Left renal cortex interstitium (tissue), 4 donors: ENCODE results near the gene GFRA1. TPM values are rescaled to one million over a fixed set of nuclear protein-coding genes. Genes with fewer than 3 reads are reported as not detected.
A peak's percentile ranks its signal among the peaks of the same experiment; 100 is the strongest.

Experiments
- DNase-seq, 4 donors: peaks; one replicate each; pipeline ENCODE4 v3.0.0-alpha.2; 2013; ENCODE audit warnings: low read depth in 4 of 4, low spot score in 2 of 4, missing footprints in 1 of 4
- polyA plus RNA-seq, 4 donors: library from polyadenylated mRNA; unstranded; fragments of 120-200 nt; gene quantifications; one replicate each; pipeline ENCODE4 v1.2.1, GENCODE V29; 2013; ENCODE audit not compliant: insufficient read length in 4 of 4

GFRA1 gene
- polyA plus RNA-seq, 4 donors = 21.4 to 28.3 (median 24.0) TPM

DNA sequence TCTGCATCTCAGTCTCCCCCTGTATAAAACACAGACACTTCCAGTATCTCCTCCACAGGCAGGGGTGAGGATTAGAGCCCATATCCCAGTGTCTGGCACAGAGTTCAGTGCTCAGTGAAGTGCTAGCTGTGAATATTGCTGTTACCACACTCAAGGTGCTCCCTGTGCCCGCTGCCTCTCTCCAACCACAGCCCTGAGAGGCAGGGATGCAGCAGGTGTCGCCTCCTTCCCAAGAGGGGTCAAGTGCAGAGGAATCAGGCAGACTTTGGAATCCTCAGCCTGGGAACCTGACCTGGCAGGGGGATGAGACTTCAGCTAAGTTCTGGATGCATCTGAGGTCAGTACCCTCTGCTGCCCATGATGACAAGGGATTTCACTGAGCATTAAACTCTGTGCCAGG lies 163.1 kb downstream of the GFRA1 start:
- no peak for DNase-seq

DNA sequence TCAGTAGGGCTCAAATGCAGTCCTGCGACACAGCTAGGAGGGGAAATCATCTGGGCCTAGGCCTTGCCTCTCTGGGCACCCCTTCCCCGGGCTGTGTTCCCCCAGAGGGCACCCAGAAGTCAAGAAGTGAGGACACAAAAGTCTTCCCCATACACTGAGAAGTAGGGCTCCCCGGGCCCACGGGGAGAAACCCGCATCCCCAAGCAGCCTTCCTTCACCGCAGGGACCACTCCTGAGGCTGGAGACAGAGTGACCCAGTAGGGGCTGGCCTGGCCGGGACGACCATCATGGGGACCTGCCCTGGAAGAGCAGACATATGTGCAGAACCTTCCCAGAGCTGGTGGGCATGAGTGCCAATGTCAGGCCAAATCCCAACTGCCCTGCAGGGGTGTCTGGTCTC lies 163.5 kb downstream of the GFRA1 start:
- no peak for DNase-seq

DNA sequence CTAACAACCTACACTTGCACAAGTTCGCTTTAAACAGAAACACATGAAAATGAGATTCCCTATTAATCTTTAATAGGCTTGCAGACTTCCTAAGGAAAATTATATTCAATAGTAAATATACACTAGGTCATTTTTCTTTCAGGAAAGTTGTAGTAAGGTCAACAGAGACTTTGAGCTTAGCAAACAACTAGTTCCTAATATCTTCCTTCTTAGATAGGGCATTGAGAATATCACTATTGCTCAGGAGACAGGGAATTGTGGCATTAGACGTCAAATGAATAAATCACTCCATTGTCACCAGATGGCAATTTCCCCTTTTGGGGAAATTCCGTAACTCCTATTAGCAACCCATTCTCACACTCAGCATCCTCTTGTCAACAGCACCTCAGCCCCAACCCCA lies 164.9 kb downstream of the GFRA1 start:
- no peak for DNase-seq

DNA sequence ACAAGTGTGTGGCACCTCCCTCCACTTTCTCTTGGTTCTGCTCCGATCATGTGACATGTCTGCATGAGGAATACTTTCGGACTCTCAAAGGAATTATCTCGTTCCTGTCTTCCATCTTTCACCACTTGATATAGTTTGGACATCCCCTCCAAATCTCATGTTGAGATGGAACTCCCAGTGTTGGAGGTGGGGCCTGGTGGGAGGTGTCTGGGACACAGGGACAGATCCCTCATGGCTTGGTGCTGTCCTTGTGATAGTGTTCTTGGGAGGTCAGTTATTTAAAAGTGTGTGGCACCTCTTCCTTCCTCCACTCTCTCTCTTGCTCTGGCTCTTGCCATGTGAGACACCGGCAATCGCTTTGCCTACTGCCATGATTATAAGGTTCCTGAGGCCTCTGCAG lies 166.4 kb downstream of the GFRA1 start:
- no peak for DNase-seq

DNA sequence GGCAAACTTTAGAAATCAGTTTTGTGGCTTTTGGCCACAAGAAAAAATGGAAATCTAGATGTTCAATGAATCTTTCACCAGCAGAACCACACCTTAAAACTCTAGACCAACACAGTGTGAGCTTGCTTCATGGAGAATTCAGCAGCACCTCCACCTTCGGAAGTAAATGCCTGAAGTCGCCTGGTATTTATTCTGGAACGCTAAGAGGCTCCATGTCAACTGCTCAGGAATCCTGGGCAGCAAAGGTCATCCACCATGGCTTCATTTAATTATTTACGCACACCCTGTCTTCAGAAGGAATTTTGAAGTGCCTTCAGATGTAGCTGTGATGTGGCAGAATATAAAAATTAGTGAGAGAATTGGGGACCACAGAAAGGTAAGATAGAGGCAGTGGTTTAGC lies 167.7 kb downstream of the GFRA1 start:
- DNase-seq = no peak

DNA sequence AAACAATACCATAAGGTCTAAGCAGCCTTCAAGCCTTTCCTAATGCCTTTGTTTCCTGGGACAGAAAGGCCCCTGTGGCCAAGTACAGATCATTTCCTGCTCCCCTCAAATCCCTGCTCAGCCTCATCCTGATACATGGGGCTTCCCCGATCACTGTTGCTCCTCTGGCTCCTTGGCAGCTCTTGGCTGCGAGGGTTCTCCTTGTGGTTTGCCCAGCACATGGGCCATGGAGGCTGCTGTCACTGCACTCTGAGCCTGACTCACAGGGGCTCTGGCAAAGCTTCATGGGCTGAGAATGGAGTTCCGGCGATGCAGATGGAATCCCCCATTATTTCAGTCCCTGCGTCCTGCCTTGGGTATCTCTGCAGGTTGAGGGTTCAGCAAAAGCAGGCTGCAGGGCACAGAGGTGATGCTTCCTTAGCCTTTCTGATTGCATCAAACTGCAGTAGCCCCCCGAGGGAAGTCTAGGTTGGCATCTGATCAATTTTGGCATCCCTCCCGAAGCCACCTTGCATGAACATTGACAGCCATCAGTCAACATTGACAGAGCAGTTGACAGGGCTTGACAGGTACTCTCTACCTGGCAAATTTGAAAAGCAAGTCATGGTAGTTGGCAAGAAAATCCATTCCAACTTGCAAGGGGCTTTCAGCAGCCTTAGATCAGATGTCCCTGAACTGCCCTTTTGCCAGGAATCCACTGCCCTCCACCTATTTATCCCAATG lies 168.6 kb downstream of the GFRA1 start:
- DNase-seq = no peak

DNA sequence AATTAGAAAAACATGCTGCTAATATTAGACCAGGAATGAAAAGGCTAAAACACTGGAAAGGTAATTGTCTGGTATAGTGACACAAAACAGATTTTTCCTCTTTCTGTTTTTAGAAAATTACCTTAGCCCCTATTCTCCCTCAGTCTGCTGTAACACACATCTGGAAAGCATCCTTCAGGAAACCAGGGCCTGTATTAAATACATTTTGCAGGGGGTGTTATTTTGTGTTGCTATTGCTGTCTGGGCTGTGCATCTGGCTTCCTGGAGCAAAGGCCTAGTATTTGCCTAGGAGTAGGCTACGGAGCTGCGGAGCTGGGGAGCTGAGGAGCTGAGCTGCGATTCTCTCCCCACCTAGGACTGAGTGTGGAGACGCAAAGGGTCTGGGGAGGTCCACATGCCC lies 169.3 kb downstream of the GFRA1 start:
- DNase-seq = no peak

DNA sequence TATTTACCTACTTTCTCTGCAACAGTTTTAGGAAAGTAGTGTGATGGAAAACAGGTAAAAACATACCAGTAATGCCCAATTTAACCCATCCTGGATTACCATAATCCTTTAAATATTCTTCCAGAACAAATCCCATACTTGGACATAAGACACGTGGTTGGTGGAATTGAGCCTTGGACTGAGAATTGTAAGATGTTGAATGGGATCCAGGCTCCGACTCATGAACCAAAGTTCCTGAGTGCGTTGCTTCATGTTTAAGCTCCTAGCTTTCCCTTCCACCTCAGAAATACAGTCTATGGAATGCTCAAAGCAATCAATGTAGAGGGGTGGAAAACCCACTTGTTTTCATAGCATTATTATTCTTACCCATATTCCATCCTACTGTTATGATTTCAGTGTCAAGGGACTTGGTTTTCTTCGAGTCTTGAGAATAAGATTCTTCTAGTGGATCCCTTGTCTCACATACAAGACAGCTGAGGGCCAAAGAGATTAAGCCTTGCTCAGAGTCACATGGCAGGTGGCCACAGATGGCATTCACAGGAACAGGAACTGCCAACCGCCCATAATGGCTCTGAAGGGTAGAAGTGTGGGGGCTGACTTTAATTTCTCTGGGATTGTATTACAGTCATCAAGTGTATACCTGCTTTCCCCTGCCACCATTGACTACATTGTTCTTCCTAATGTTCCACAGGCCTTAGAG lies 171.2 kb downstream of the GFRA1 start:
- no peak for DNase-seq

DNA sequence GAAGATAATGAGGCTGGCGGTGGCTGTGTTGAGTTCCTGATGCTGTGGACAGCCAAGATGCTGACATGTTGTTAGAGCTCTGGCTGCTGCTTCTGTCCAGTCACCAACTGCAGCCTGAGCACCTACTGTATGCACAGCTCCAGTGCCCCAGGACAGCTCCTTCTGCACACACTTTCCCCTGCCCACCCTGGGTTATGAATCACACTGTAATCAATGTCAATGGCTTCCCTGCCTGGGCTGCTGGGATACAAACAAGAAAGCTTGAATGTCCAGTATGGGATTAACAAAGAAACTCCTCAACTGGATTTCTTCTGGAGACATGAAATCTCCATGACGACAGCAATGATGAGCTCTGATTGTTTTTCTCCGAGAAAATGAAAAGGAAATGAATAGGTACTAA lies 172.0 kb downstream of the GFRA1 start:
- no peak for DNase-seq

DNA sequence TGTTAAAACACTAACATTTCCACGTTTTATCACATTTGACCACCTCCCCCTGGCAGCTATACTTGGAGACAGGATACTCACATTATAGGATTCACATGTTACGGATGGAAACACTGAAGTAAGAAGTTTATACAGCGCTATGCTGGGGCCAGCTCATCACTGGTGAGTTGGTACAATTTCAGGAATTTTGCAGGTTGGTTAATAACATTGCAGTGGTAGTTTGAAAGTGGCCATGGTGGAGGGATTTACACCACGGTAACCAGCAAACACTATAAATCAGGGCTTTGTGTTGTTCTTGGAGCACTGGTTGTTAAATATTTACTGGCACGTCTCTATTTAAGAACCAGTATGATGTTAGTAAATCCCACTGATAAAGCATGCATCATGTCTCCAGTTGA lies 174.0 kb downstream of the GFRA1 start:
- no peak for DNase-seq

DNA sequence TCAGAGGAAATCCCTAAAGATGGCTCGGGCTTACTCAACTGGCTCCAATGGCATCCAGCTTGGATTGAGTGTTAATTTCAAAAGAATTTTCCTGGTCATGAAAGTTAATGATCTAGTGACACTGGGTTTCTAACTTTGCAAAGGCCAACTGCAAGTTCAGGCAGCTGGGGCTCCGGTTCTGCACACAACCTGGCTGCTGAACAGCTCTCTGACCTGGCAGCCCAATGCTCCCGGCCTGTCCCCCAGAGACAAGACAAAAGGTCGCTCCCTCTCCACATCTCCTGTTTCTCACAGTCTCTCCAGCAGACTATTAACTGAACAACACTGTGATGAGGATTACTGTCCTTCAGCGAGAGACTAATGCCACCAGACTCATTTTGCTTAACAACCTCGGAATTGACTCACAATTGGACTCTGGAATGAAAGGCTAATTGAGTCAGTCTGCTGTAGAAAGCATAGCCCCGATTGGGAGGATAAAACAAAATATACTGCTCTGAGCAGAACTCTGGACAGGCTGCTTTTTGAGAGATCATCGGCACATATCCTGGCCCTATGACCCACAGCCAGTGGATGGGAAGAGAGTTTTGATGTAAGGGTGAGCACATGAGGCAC lies 174.5 kb downstream of the GFRA1 start:
- peak in 1 of 4 donors; percentile 57 for DNase-seq

DNA sequence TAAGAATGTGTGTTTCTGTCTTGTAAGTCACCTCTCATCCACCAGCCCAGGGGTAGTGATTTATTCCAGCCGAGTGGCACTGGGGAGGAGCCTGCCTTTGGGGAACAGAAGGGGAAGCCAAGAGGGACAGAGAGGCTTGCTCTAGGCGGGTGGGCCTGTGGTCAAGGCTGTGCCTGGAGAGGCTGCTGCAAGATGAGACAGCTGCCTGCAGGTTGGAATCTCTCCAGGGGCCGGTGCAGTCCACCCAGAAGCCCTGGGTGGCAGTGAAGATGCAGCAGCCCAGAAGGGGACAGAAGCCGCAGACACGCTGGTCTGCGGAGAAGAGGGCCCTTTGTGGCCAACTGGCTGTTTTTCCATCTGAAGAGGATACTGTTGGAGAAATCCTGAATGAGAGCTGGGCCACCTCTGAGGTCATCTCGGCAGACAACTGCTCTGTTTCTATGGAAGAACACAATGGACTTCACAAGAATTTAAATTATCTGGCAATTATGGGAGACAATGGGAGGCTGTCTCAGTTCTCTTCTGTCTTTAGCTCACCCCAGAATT lies 175.7 kb downstream of the GFRA1 start:
- DNase-seq = no peak

DNA sequence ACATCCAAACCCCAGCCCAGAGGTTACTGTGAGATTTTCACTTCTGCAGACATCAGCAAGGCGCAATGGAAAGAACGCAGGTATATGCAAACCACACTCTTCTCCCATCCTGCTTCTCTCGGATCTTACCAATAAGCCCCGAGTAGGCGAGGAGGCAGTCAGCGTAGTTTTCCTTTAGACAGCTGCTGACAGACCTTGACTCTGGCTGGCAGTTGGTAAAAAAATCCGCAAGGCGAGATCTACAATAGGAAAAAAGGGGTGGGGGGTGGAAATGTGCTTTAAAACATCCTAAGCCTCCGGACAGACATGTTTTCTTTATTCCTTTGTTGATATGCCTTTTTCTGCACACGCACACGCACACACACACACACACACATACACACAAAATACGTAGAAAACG lies 176.5 kb downstream of the GFRA1 start:
- no peak for DNase-seq

DNA sequence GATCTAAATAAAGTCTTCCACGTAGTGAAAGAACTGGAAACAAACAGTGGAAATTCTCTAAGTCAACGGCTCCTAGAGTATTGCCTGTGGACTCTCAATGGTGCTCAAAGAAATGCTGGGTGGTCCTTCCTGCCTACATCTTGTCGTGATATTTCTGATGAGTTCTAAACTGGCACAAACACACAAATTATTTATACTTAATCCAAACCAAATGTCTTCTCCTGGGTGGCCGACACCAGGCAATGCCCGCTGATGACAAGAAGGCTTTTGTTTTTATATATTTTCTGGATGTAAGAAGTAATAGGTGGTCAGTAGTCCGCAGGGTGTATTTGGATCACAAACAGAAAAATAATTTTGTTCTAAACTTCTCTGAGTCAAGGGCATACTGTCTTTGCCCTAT lies 178.7 kb downstream of the GFRA1 start:
- DNase-seq = no peak

DNA sequence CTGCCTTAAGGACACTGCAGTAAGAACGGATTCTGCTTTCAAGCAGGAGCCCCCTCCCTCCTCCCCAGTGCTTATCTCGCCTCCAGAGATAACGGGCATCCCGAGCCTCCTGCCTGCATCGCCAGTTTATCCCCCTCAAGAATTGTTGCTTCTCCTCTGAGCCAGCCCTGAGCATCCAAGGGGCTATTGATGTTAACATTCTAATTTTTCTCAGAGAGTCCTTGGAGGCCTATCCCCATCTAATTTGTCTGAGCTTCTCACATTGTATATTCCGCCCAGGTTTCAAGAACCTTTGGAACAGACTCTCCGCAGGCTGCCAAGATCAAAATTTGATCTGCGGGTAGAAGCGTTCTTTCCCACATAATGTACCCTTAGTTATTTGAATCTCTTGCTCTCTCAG lies 180.0 kb downstream of the GFRA1 start:
- no peak for DNase-seq

DNA sequence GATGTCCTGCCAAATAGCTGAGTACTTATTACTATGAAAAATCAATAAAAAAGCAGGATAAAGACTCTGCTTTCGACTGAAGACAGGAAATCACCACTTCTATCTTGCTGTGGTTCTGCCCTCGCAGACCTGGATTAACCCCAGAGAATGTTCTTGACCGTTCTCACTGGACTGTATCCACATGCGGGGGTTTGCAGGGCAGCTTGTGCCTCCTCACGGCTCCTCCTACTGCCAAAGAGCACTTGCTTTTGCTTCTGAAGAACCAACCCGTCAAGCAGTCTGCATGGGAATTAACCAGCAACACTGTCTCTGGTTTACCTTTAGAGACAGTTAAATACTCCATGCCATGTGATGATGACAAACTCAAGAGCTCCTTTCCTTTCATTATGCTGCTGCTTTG lies 184.0 kb downstream of the GFRA1 start:
- no peak for DNase-seq

DNA sequence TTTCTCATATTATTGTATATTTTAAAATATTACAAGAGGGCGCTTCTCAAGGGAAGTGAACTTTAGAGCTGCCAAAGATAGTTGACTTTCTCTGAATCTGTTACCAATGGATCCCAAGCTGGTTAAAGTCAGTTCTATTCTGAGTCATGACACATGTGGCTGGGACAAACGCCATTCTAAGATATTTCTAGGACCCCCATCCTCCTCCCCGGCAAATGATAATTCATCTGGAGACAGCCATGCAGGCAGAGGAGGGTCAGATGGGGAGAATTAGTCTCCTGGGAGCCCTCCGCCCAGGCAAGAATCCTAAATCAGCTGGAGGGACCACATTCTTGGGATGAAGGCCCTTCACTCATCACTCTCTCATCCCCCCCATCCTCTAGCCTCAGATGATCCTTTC lies 187.7 kb downstream of the GFRA1 start:
- no peak for DNase-seq

DNA sequence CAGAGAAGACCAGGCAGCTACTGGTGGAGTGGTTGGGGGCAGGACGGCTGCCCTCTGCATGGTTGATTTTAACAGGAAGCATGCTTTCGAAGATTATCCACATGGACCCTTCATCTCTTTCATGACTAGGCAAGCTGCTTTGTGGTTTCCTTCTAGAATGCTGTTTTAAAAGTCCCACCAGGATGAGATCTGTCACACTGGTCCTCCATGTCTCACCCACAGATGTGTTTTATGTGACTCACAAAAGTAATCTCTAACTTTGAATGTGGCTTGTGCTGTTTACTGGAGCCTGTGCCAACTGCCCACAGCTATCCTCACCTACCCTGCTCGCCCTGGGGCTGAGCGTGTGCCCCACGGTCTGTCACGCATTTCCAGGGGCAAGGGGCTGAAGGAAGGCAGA lies 188.8 kb downstream of the GFRA1 start:
- DNase-seq = no peak

DNA sequence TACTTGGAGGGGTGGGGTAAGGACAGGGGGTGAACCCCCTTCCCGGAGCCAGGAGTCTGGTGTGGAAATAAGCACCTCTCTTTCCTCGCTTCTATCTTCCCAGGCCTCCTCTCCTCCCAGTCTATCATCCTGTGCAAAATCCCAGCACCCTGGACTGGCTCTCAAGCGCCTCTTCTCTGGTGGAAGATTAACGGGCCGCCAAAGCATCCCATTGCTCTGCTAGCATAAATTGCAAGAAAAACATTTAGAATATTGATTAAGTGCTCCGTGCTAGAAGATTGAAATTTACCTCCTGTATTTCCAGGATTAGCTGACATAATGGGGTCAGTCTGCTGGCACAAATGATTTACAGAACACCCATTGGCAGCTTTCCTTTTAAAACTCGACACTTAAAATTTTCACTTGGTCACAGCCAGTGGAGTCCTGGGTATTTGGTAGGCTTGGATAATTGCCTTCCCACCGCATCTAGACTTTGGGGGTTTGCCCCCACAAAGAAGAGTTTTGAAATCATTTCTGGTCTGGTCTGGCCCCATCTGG lies 189.7 kb downstream of the GFRA1 start:
- no peak for DNase-seq

DNA sequence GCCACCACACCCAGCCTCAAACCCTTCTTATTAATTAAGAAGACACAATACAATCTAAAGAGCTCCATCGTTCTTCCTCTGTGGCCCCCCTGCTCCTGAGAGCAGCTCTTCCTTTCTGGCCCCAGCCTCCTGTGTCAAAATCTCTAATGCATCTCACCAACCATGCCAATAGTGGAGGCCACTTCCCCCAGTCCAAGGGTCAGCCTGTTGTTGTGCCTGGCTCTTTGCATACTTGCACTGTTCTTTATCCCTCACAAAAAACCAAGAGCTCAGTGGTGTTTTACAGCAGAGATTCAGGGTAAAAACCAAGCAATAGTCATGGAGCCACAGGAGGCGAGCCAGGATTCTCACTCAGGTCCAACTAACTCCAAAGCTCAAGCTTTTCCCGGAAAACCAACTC lies 190.2 kb downstream of the GFRA1 start:
- DNase-seq = no peak

DNA sequence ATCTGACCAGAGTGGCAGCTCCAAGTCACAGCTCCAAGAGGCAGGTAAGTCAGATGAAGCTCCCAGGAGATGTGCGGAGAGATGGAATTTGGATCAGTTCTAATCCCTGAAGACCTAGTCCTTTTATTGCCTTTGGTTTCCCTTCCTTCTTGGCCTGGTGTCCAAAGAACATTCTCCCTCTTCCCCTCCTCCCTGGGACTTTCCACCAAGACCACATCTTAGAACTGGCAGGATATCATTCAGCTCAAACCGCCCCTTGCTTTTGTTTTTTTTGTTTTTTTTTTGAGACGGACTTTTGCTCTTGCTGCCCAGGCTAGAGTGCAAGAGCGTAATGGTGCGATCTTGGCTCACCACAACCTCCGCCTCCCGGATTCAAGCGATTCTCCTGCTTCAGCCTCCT lies 190.8 kb downstream of the GFRA1 start:
- DNase-seq = no peak

DNA sequence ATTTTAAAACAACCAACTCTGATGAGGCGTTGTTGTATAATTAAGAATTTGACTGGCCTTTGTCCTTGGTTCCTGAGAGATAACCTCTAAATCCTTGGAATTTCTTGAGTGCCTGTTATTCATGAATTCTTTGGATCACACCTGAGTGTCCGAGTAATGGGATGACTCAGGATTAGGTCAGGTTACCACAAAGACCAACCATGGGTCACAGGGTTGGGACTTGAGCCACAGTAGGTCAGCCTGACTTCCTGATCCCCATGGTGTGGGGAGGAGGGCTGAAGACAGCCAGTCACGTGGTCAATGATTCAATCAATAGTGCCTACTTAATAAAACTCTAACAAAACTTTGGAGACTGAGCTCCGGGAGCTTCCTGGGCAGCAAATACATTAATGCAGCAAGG lies 192.5 kb downstream of the GFRA1 start:
- DNase-seq = no peak
